Stimulated activated CD4-positive, alpha-beta T cell treated with anti-CD3 and anti-CD28 coated beads, Interleukin-15, amount 100 ng/mL, for 48 hours (primary cell): ENCODE results near the gene TMEM52.

ENCODE experiments used
- DNase-seq, 2 donors: peaks; one replicate each; pipeline ENCODE4 v3.0.0-alpha.2; 2020; ENCODE audit warnings: low read depth in 2 of 2

TMEM52 gene

GRCh38 chr1:1914971-1915692 is 3.9 kb downstream of the TMEM52 start, which contains the start of gene CALML6:
TSS of gene CALML6 (plus strand) at chr1:1915260. CDS start at chr1:1915281, 21 bp downstream.
- no peak for DNase-seq

GRCh38 chr1:1914101-1914970 is 4.7 kb downstream of the TMEM52 start:
- no peak for DNase-seq

GRCh38 chr1:1911350-1912041 is 7.6 kb downstream of the TMEM52 start:
- DNase-seq, result no peak

- no peak for DNase-seq
These were observed 8.3 kb downstream of the TMEM52 start for GRCh38 chr1:1910651-1911331.

GRCh38 chr1:1910033-1910465 is 9.0 kb downstream of the TMEM52 start:
- no peak for DNase-seq

GRCh38 chr1:1908506-1908791 is 10.6 kb downstream of the TMEM52 start:
- DNase-seq, result no peak

GRCh38 chr1:1907098-1907736 is 11.9 kb downstream of the TMEM52 start:
- DNase-seq, result no peak

- DNase-seq, result peak; percentile 49 to 66
These were observed 12.6 kb downstream of the TMEM52 start for GRCh38 chr1:1906185-1907097.

- DNase-seq, result no peak
These were observed 15.9 kb downstream of the TMEM52 start for GRCh38 chr1:1903224-1903623.

- no peak for DNase-seq
These were observed 17.3 kb downstream of the TMEM52 start for GRCh38 chr1:1901641-1902294.

- no peak for DNase-seq
These were observed 18.0 kb downstream of the TMEM52 start for GRCh38 chr1:1900883-1901640.

- DNase-seq, result no peak
These were observed 19.1 kb downstream of the TMEM52 start for GRCh38 chr1:1899967-1900327.

GRCh38 chr1:1899266-1899966 is 19.7 kb downstream of the TMEM52 start:
- no peak for DNase-seq

GRCh38 chr1:1898246-1898933 is 20.7 kb downstream of the TMEM52 start:
- DNase-seq, result no peak

GRCh38 chr1:1895456-1896336 is 23.4 kb downstream of the TMEM52 start:
- DNase-seq, result no peak

- no peak for DNase-seq
These were observed 24.0 kb downstream of the TMEM52 start for GRCh38 chr1:1895060-1895418.
